ENCODE results near the gene CX3CL1.

GRCh38 chr16:57376313-57376818 lies 4.1 kb downstream of the CX3CL1 start:
- TF ChIP-seq CTCF (IDR thresholded peaks at IDR 0.05 in 2 of 3, conservative IDR thresholded peaks at IDR 0.05 in 1 of 3; ENCODE audit: borderline replicate concordance in 1 of 3, insufficient read depth in 1 of 3, low read depth in 2 of 3, low read length in 2 of 3) = no peak
- TF ChIP-seq EZH2 (IDR thresholded peaks at IDR 0.05) = no peak
- TF ChIP-seq YY1 (IDR thresholded peaks at IDR 0.05; ENCODE audit: extremely low read depth, insufficient replicate concordance, low read depth, low read length) = no peak
- TF ChIP-seq ZNF274 (IDR thresholded peaks at IDR 0.05; ENCODE audit: low read depth, low read length) = no peak
- no peak for TF ChIP-seq CEBPB (IDR thresholded peaks at IDR 0.05; ENCODE audit: low read depth)
- TF ChIP-seq EZH2phosphoT487 (IDR thresholded peaks at IDR 0.05; ENCODE audit: borderline replicate concordance) = no peak
- no peak for TF ChIP-seq SRF (IDR thresholded peaks at IDR 0.05; ENCODE audit: low read depth)
- TF ChIP-seq MAX (IDR thresholded peaks at IDR 0.05) = no peak

Data from HCT116 (cell line).